ENCODE results near the gene SURF1.
"Not testable (repeated sequence)": the region's sequence is repeated elsewhere in the genome, so short reads cannot be mapped to it uniquely, and the experiment has no call there.

The SURF1 gene

DNA sequence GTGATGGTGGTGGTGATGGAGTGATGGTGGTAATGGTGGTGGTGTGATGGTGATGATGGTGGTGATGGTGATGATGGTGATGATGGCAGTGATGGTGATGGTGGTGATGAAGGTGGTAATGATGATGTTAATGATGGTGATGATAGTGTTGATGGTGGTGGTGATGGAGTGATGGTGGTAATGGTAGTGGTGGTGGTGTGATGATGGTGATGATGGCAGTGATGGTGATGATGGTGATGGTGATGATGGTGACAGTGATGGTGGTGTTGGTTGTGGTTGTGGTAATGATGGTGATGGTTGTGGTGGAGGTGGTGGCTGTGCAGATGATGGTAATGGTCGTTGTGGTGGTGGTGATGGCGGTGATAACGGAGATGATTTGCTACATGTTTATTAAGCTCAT lies 27.2 kb upstream of the SURF1 start:
- no peak for DNase-seq (ENCODE audit: low read depth)
- TF ChIP-seq CTCF (IDR thresholded peaks at IDR 0.05; ENCODE audit: insufficient read depth, low read depth, low read length, missing control alignments) = no peak
- no peak overlapping the region for H3K4me3 ChIP-seq (ENCODE audit: low read length)

GRCh38 chr9:133382507-133383141 lies 26.3 kb upstream of the SURF1 start:
- DNase-seq (ENCODE audit: low read depth) = no peak
- no peak for TF ChIP-seq CTCF (IDR thresholded peaks at IDR 0.05; ENCODE audit: insufficient read depth, low read depth, low read length, missing control alignments)
- no peak overlapping the region for H3K4me3 ChIP-seq (ENCODE audit: low read length)

DNA sequence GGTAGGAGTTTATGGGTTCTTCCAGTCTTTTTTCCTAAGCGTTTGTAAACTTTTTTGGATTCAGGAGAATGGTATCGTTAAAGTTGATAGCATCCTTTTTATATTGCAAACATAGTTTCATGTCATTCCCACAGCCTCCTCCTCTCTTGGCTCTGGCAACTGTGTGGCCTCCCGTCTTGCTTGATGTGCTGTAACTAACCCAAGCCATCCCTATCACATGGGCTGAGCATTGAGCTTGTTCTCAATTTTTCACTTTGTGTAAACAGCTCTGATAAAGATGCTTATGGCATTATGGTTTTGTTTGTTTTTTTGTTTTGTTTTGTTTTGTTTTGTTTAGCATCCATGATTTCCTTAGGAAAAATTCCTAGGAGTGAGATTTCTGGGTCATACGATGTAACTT lies 24.4 kb upstream of the SURF1 start:
- DNase-seq (ENCODE audit: low read depth) = no peak
- H3K4me3 ChIP-seq (ENCODE audit: low read length) = no peak overlapping the region
- no peak for TF ChIP-seq CTCF (IDR thresholded peaks at IDR 0.05; ENCODE audit: insufficient read depth, low read depth, low read length, missing control alignments)

DNA sequence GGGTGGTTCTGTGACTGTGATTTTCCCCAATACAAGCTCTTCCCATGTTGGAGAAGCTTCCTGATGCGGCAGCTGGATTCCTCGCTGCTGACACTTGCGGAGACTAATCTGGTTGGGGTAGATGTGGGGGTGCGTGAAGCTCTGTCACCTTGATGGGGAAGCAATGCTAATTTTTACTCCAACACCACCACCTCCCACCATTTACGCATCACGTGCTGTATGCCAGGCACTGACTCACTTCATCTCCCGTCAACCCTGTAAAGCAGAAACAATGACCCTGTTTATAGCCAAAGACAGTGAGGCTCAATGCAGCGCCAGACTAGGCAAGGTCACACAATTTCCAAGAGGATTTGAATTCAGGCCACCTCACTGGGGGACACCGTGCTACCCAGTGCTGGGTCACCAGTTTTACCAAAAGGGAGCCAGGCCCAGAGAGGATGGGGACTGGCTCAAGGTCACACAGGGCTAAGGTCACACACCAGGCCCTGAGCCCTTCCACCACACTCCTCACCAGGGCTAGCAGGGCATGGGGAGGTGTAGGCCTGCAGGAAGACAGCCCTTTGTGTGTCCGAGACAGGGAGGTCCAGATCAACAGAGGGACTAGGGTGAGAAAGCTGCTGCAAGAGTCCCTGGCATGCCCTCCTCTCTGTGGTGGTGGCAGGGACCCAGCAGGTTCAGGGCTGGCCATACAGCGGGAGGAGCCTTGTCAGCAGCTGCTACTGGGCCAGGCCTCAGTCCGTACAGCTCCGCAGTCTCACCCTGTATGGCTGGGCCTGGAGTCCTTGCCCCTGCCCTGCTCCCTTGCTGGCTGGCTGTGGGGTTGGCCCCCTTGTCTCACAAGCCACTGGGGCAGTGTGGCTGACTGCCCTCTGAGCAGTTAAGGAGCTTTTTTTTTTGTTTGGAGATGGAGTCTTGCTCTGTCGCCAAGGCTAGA lies 23.1 kb upstream of the SURF1 start:
- no peak for DNase-seq (ENCODE audit: low read depth)
- no peak for TF ChIP-seq CTCF (IDR thresholded peaks at IDR 0.05; ENCODE audit: insufficient read depth, low read depth, low read length, missing control alignments)
- H3K4me3 ChIP-seq (ENCODE audit: low read length) = no peak overlapping the region

DNA sequence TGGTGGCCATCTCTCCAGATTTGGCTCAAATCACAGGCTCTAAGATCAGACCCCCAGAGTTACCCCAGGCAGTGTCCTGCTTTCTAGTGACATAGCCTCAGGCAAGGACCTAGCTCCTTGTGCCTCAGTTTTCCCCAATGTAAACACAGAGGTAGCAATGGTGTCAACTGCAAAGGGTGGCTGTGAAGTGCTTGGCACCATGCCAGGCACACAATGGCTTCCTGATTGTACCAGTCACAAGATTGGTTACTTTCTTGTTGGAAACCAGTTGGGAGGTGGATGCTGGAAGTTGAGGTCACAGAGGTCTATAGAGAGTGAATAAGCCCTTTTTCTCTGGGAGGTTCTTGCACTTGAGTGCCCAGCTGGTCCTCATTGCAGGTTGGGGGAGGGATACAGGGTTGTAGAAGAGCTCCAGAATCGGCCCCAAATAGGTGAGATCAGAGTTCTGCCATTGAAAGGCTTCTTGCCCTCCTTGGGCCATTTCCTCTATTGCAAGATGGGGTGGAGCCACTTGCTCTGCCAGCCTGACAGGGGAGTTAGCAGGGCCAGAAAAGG lies 22.2 kb upstream of the SURF1 start:
- no peak for DNase-seq (ENCODE audit: low read depth)
- H3K4me3 ChIP-seq (ENCODE audit: low read length) = no peak overlapping the region
- no peak for TF ChIP-seq CTCF (IDR thresholded peaks at IDR 0.05; ENCODE audit: insufficient read depth, low read depth, low read length, missing control alignments)

DNA sequence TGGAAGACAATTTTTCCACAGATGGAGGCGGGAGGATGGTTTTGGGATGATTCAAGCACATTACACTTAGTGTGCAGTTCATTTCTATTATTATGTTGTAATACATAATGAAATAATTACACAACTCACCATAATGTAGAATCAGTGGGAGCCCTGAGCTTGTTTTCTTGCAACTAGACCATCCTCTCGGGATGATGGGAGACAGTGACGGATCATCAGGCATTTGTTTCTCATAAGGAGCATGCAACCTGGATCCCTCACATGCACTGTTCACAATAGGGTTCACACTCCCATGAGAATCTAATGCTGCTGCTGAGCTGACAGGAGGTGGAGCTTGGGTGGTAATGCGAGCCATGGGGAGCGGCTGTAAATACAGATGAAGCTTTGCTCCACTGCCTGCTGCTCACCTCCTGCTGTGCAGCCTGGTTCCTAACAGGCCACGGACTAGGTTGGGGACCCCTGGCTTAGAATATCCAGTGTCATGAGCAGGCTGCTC lies 21.5 kb upstream of the SURF1 start:
- H3K4me3 ChIP-seq (ENCODE audit: low read length) = no peak overlapping the region
- no peak for TF ChIP-seq CTCF (IDR thresholded peaks at IDR 0.05; ENCODE audit: insufficient read depth, low read depth, low read length, missing control alignments)
- DNase-seq (ENCODE audit: low read depth) = peak; percentile 56

DNA sequence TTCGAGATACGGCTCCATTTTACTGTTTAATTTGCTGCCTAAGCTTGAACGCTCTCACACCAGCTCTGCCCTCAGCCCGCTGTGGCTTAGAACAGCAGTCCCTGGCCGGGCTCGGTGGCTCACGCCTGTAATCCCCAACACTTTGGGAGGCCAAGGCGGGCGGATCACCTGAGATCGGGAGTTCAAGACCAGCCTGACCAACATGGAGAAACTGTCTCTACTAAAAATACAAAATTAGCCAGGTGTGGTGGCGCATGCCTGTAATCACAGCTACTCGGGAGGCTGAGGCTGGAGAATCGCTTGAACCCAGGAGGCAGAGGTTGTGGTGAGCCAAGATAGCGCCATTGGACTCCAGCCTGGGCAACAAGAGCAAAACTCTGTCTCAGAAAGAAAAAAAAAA lies 21.0 kb upstream of the SURF1 start:
- not testable (repeated sequence) for DNase-seq (ENCODE audit: low read depth); H3K4me3 ChIP-seq (ENCODE audit: low read length)

All from epithelial cell of esophagus (primary cell).